Activated CD4-positive, alpha-beta T cell treated with anti-CD3 and anti-CD28 coated beads for 24 hours (primary cell): ENCODE results near the gene MYH3.
A peak's percentile ranks its signal among the peaks of the same experiment; 100 is the strongest.
"Not testable (repeated sequence)": the region's sequence is repeated elsewhere in the genome, so short reads cannot be mapped to it uniquely, and the experiment has no call there.

Experiments used
- DNase-seq, 2 donors: peaks; one replicate each; pipeline ENCODE4 v3.0.0-alpha.2; 2020; ENCODE audit warnings: low read depth in 2 of 2

MYH3 gene

DNA sequence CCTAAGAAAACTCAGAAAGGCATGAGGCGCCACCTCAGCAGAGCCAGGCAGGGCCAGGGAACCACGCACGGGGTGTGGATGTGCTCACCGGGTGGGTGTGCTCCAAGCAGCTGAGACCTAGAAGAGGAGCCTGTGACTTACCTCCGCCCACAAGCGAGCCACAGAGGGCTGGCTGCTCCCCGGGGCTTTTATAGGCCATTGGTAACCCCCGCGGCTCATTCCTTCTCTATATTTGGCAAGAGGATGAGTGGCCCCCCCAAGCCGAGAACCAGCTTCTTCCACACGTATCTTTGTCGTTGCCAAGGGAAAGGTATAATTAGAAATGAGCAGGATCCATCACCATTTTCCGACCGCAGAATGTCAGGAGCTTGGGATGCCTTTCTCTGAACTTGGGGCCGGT, at the start of gene MYH3:
TSS of gene MYH3 (minus strand) at position 162 of the 400 bp plus-strand sequence. CDS start 2,245 bp downstream, outside the sequence.
- no peak for DNase-seq

DNA sequence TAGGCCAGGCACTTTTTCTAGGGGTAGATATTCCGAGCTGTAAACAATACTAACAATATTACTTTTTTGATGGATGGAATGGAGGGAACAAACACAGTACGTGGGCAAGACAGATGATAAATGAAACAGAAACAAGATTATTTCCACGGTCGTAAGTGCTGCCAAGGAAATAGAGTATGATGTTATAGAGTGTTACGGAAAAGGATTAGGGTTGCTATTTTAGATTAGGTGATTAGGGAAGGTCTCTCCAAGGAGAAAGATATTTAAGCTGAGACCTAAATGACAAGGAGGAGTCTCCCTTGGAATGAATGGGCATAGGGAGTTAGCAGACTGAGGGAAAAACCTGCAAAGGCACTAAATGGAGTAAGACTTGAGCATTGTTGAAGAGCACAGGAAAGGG, 48.6 kb upstream of the MYH3 start:
- no peak for DNase-seq

DNA sequence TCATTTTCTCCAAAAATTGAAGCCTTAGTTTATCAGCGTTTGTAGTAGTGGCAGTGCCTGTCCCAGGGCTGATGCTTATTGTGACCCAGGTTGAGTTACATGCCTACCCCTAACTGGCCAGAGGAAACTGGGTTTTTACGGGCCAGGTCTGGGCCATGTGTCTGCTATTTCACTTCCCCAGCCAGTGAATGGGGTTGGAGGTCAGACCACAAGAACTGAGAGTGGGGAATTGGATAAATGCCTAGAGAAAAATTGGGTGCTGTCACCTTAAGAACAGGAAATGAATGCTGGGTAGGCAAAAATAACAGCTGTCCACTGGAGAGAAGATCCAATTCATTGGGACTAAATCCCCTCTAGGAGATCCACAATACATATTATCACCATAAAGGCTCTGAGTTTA, 45.5 kb upstream of the MYH3 start:
- no peak for DNase-seq

DNA sequence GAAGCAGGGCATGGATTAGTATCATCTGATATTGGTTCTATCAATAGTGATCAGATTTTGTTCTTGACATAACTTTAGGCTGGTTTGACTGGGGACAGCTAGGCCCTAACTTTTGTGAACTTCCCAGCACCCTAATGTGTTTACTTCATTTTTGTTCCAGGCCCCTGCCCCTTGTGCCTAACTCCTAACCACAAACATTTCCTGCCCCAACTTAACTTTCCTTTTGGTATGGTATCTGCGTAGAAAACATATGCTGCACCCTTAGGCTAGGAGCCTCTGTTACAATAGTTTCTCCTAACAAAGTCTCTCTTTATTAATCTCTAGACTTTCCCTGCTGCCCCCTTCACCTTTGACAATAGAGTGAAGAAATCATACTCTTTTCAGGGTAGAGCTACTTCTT, 42.7 kb upstream of the MYH3 start:
- no peak for DNase-seq

DNA sequence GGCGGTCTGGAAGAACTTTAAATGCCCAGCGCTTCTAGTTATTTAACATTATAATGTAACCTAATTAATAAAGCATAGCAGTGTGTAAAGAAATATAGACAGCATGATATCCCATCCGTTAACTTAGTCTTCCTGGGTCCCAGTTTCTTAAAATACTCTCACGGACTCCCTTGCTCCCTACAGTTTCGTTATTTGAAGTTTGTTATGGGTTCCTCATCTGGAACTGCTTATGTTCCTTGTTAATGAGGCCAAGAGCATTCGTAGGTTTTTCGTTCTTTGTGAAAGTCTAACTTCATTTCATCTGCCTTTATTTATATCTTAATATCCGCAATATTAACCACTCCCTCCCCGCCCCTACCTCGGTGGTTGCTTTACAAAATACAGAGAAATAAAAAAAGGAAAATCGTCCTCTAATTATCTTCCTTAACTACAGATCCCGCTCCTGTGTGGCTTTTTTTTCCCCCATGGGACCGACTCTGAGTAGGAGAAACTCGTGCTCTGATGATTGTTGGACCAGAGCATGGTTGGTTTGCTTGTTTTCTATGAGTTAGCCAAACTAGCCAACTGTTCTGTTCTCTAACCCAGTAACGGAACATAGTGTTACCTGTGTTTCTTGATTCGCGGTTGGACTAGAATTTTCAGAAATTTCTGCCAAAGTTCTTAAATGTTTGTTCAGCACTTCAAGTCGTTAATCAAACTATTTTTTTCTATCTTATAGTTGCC, 41.1 kb upstream of the MYH3 start:
- DNase-seq = no peak

DNA sequence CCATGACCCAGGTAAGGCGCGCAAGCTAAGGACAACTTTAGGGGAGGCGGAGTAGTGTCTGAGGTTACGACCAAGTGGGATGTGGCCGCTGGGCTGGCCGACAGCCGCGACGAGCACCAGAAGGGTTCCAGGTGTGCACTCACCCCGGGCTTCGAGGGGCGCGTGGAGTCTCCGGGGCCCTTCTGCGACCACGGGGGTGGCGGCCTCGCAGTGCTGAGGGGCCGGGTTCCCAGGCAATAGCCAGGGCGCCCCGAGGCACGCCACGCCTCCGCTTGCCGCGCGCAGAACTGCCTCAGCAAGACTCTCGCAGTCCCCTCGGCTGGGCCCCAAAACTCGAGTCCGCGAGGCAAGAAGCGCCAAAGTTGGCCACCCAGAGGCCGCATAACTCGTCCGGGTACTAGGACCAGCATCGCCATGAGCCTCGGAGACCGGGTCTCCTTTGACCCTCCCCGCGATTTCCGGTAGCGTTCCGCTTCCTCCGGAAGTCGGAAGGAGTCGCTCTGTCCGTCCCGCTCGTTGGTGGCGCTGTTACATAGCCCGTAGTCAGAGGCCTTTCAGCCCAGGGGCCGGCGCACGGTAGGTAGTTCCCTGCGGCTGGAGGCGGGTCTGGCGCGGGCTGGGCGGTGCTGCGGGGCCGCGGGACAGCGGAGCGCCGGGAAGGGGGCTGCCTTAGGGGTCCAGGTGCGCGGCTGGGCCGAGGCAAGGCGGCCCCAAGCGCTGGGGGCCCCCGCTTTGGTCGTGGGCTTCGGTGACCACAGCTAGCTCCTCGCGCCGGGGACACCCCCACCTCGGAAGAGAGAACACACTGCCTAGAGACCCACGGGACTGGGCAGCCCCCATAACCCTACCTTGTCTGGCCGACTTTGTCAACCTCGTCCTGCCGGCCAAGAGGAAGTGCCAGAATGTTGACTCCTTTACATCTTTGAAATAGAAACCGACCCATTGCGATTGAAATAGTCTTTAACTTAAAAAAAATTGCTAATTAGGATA, 40.3 kb upstream of the MYH3 start, which contains the start of the genes ADPRM and SCO1:
TSS of gene ADPRM (plus strand) at position 503 of the 990 bp plus-strand sequence. CDS start 7,333 bp downstream, outside the sequence.
TSS of gene SCO1 (minus strand) at position 442 of the 990 bp plus-strand sequence. CDS start at position 416, 26 bp downstream.
- peak; percentile 80 to 84 for DNase-seq

DNA sequence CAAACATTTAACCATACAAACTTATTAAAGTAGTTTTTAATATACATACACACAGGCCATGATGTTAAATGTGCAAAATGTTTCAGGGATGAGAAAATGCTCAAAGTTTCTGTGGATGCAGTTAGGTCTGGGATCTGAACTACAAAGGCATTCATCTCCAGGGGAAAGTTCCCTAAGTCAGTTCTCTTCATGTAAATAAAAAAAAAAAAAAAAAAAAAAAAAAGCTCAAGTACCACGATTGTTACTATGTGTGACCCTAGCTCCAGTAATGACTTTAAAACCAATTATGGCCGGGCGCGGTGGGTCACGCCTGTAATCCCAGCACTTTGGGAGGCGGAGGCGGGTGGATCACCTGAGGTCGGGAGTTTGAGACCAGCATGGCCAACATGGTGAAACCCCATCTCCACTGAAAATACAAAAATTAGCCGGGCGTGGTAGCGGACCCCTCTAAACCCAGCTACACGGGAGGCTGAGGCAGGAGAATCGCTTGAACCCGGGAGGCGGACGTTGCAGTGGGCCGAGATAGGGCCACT, 38.8 kb upstream of the MYH3 start:
- not testable (repeated sequence) for DNase-seq

DNA sequence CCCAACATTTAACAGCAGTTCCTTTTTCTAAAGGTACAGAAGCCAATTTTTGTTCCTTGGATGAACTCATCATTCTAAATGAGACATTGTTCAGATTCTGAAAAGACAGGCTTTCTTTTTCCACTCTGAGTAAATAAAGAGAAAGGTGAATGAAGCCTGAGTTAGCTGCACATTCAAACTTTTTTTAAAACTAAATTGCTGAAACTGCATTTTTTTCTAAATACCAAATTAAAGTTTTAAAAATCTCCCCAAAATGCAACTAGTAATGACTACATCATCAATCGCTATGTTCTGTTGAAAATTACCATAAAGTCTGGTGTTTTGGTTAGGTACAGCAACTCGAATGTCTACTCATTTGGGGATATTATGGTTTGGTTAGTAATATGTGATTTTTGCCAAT, 30.4 kb upstream of the MYH3 start:
- DNase-seq = no peak

DNA sequence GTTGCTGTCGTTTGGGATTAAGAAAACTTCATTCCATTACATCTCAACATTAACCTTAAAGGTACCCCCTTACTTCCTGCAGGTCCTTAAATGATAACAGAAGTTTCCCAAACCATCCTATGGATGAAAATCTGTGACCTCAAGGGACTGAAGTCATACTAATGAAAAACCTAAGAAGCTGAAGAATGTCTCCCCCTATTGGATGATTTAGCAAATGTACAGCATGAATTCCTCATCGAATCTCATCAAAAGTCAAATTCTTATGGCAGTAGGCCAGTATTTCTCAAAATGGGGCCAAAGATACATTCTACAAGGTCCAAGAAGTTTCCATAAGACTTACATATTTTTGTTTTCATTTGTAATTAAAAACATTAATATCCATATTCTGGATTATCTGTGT, 26.7 kb upstream of the MYH3 start:
- DNase-seq = no peak

DNA sequence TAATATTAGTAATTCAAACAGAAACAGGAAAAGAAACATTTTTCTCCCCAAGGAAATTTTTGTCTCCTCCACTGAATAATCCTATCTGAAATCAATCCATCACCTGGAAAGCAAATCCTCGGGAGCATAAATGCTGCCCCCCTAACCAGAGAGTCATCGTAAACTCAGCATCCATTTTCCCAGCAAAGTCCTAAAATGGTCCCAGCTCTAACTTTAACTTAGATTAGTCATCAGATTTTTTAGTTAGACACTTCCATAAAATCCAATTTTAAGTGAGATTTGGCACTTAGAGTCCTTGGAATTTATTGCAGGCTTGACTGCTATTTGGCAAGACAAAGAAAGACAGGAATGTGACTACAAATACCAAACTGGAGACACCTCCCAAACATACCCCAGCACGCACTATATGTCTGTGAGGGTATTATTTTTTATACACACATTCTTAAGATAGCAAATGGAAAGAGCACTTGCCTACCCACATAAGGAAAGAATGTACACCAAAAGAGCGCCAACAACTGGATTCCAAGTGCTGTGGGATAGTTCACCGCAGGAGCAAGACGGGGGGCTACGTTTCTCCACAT, 24.8 kb upstream of the MYH3 start:
- DNase-seq = no peak

DNA sequence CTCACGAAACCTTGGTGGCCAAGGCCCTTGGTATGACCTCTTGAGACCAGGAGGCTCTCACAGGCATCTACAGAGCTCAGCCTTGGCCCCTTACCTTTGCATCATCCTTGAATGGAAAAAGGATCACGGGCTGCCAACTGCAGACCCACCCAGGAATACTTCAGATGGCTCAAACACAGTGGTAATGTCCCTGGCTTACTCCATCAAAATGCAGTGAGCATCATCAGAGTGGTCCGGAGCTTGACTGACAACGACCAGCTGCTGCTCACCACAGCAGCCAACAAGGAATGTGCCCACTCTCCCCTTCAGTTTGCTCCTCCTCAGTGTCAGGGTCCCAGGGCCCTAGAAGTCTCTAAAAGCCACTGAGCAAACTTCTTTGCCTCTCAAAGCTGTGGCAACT, 17.6 kb upstream of the MYH3 start:
- DNase-seq = no peak

DNA sequence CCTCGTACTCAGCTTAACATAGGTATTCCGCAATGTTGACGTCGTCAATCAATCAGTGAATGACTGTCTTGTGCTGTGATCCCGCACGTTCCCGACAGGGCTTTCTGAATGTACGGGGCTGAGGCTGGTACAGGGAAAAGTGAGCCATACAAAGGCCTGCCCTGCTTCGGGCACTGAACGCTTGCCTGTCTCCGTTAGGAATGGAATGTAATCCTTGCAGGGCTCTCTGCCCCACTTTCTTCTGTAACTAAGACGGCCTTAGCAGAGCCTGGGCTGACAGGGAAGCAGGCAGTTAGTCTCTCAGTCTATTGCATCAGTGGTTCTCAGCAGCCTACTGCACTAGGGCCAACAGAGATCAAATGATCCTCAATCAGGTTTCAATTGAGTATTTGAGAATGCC, 16.2 kb upstream of the MYH3 start:
- no peak for DNase-seq

DNA sequence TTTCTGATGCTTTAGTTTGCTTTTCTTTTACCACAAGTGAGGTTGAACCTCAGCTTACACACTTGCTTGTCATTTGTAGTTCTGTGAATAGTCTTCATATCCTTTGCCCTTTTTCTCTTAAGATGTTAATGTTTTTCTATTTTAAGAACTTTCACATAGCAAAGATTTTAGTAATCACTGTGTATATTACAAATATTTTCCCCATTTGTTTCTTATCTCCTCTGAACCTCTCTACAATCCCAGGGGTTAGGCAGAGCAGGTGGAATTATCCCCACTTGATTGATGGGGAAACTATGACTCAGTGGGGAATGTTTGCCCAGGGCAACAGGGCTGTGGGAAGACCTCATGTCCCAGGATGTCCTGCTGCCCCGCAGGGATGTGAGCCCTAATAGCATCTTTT, 11.7 kb upstream of the MYH3 start:
- no peak for DNase-seq

DNA sequence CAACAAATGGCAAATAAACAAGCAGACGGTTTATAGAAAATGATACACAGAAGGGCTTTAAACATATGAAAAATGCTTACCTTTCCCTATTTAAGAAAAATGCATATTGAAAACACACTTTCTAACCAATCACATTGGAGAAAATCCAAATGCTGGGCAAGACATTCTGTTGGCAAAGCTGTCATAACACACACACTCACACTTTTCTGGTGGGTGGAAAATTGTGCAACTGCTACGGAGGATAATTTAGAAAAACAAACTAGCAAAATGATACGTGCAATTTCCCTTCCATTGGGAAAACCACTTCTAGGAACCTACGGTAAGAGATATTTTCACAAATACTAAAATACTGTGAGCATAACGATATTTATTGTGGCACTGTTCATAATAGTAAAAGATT, 9.8 kb upstream of the MYH3 start:
- no peak for DNase-seq

DNA sequence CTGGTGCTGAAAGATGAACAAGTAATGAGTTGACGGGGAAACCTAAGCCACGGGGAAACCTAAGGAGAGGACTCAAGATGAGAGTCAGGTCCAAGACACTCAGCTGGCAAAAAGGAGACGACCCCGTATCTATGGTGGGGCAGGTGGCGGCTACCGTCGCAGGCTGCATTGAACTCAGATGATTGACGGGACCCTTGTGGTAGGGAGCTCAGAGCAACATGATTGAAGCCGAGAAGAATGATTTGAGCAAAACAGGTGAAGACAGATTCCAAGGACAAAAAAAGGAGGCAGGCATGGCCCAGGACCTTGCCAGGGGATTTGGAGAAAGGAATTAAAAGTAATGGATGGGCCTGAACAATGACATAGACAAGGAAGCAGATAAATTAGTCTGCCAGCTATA, 7.5 kb upstream of the MYH3 start:
- DNase-seq = no peak

DNA sequence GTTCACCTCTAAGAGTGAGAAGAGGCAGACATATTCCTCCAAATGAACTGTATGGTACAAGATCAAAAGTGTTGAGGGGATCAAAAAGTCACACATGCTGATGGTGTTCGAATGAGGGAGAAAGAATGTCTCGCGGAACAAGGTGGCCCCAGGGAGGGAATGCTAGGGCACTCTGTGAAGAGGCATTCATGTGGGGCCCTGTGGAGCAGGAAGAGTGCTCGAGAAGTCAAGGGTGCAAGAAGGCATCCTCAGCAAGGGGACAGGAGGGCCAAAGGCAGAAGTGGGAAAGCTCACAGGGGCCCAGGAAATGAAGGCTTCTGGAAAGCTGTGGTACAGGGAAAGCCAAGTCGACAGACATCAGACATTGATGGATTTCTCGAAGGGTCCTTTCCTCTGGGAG, 6.1 kb upstream of the MYH3 start:
- no peak for DNase-seq

DNA sequence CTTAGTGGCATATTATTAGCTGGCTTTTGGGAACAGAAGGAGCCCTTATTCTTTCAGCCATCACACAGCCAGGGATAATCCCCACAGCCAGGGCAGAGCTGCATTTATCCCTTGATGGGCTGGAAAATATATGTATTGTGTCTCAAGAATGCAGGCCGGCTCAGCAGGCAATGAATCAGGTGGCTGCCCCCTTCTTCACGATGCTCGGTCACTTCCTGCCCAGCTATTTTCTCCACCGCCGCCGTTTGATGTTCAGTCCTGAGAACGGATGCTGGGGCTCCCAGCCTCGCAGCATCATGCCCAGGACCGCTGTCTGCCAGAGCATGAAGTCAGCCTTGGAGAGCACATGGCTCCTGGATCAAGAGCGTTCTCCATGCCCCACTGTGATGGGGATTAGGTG, 4.3 kb upstream of the MYH3 start:
- DNase-seq = no peak

DNA sequence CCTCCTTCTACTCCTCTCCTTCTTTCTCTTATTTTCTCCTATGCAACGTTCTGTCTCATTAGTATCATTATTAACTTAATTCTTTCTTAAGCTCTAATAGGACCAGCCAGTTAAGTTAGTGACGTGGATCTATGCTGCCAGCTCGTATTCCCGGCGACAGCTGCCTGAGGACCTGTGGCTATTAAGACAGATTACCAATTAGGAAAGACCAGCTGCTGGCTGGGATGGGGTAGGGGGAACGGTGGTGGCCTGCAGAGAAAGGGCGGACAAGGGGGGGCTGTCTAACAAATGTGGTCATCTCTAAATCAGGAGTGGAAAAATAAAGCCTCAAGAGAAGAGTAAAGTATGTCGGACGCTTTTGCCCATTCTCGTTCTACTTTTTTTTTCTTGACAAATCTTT, 770 bp upstream of the MYH3 start:
- DNase-seq = no peak

DNA sequence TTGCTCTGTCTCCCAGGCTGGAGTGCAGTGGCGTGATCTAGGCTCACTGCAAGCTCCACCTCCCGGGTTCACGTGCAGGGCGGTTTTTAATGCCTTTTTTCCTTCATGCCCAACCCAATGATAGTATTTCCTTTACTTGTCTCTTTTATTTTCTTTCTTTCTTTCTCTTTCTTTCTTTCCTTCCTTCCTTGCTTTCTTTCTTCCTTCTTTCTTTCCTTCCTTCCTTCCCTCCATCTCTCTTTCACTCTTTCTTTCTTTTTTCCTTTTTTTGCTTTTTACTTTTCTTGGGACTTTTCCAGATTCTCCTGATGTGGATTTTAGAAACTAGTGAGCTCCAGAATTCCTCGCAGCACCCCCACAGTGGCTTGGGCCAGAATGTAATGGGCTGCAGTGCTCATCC, 3.1 kb downstream of the MYH3 start:
- DNase-seq = no peak

DNA sequence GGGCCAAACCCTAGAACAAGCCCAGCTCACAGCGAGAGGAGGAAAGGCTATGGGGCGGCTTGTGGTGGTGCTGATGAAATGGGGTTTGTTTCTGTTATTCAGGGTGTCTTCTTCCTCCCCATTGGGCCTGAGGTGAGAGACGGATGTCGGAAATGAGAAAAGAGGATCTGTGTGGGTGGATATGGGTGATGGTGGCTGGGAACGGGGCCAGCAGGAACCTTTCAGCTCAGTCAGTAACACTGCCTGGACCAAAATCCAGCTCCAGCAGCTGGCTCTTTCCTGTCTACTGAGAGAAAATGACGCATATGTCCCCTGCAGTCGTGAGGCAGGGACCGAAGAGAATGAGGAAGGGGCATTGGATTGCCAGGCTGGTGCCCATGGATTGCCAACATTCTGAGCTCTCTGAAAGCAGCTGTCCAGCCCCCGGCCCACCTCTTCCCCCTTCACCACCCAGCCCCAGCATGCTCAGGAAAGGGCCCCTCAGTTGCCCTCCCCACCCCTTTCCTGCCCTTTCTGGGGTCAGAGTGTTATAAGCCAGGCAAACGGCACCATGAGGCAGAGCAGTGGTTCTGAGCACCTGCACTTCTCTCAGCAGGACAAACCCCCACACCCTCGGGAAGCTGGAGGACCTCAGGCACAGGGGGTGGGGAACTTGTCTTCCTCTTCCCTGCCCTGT, 4.0 kb downstream of the MYH3 start:
- no peak for DNase-seq

DNA sequence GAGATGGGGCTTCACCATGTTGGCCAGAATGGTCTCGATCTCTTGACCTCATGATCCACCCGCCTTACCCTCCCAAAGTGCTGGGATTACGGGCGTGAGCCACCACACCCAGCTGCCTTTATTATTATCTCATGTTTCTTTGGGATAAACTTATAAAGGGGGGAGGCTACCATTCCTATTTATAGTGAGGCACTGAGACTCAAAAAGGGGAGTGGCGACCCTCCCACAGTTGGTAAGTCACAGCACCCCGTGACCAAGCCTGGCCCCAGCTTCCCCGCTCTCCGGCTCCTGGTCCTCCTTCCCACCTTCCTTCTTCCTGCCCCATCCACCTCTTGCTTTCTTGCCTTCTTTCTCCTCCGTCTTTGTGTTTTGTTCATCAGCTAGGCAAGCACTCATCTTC, 5.2 kb downstream of the MYH3 start:
- DNase-seq = no peak

DNA sequence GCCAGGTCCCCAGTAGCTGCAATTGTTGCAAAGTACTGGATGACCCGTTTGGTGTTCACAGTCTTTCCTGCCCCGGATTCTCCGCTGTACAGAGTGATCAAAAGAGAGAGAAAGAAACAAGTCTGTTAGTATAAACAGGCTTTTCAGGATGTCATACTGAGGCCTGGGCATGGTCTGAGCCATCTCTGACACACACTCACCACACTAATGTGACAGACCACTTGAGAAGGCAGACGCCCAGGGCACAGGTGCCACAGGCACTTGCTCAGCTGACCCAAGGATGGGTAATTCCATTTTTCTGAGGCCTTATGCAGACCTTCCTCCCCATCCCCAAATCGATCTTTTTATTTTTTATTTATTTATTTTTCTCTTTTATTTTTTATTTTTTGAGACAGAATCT, 7.5 kb downstream of the MYH3 start:
- DNase-seq = no peak
